Lower lobe of right lung (tissue), 2 donors: ENCODE data around the gene UGT3A2. TPM values are rescaled to one million over a fixed set of nuclear protein-coding genes. Genes with fewer than 3 reads are reported as not detected.

Experiments
- ATAC-seq, 2 donors: fragments of 200-7000 bp; cut with Tn5 transposase; one replicate each; pipeline ENCODE4 v1.9.1; 2020 to 2022; ENCODE audit warnings: mild to moderate bottlenecking in 2 of 2, moderate library complexity in 2 of 2
- DNase-seq: peaks from one replicate; pipeline ENCODE4 v3.0.0-alpha.2; 2020
- H3K27ac ChIP-seq: fragments of 200-600 bp; one replicate; pipeline ENCODE4 v1.8.0; 2022
- H3K27me3 ChIP-seq: fragments of 200-600 bp; one replicate; pipeline ENCODE4 v1.8.0; 2022; ENCODE audit warnings: low read depth
- H3K36me3 ChIP-seq: fragments of 200-600 bp; one replicate; pipeline ENCODE4 v1.8.0; 2022; ENCODE audit warnings: mild to moderate bottlenecking
- H3K4me1 ChIP-seq: fragments of 200-600 bp; one replicate; pipeline ENCODE4 v1.8.0; 2022
- H3K4me3 ChIP-seq: fragments of 200-600 bp; one replicate; pipeline ENCODE4 v1.8.0; 2022; ENCODE audit warnings: mild to moderate bottlenecking
- H3K9me3 ChIP-seq: fragments of 200-600 bp; one replicate; pipeline ENCODE4 v1.8.0; 2022
- CTCF ChIP-seq: fragments of 200-600 bp; IDR thresholded peaks from one replicate; pipeline ENCODE4 v1.8.0; 2022; ENCODE audit warnings: antibody characterized with exemption, mild to moderate bottlenecking
- intact Hi-C: fragments of 100-400 bp; cut with DNase I; formaldehyde crosslinking; loops from one replicate; pipeline ENCODE4 v1.11.0; 2022
- total RNA-seq: library from RNA; stranded (reverse); fragmentation: NEBNext Ultra II Directional; extraction: Animal tissue kit (Norgen Biotek cat#: 25700); gene quantifications from one replicate; pipeline ENCODE4 v1.2.1, GENCODE V29; 2021
- donor health status: DM: no; HTN: yes; CAD: no; lungs with severe emphysema.

UGT3A2 gene
- total RNA-seq, 1 donor from 2014 or later: not detected

GRCh38 chr5:36049949-36050348 is 16.7 kb downstream of the UGT3A2 start:
- H3K9me3 ChIP-seq: no peaks in the 10 kb centered on the region
- no peak overlapping the region for H3K4me3 ChIP-seq
- no peaks in the 10 kb centered on the region for H3K36me3 ChIP-seq
- H3K27me3 ChIP-seq: no peaks in the 10 kb centered on the region
- no peak for TF ChIP-seq CTCF
- H3K27ac ChIP-seq: no peak overlapping the region
- DNase-seq (no peak), ATAC-seq (no peak)
- no peaks in the 10 kb centered on the region for H3K4me1 ChIP-seq
- intact Hi-C loops: no loop called here

GRCh38 chr5:36047384-36048160 is 19.1 kb downstream of the UGT3A2 start:
- Histone ChIP-seq H3K4me3 (no peak overlapping the region), H3K4me1 (no peaks in the 10 kb centered on the region), H3K27me3 (no peaks in the 10 kb centered on the region), H3K9me3 (no peaks in the 10 kb centered on the region), H3K27ac (no peak overlapping the region), H3K36me3 (no peaks in the 10 kb centered on the region)
- intact Hi-C loops: no loop called here
- DNase-seq (no peak), ATAC-seq (no peak)
- no peak for TF ChIP-seq CTCF

- DNase-seq: no peak
- Histone ChIP-seq H3K4me1 (no peaks in the 10 kb centered on the region), H3K36me3 (no peaks in the 10 kb centered on the region), H3K4me3 (no peak overlapping the region), H3K27me3 (no peaks in the 10 kb centered on the region), H3K27ac (no peak overlapping the region), H3K9me3 (no peaks in the 10 kb centered on the region)
- TF ChIP-seq CTCF: no peak
- intact Hi-C loops: no loop called here
- ATAC-seq: no peak
Measured at GRCh38 chr5:36045895-36046294, 20.8 kb downstream of the UGT3A2 start.

GRCh38 chr5:36041537-36041845 is 25.2 kb downstream of the UGT3A2 start:
- ATAC-seq: no peak

GRCh38 chr5:36040651-36041536 is 25.8 kb downstream of the UGT3A2 start:
- Histone ChIP-seq H3K27ac (no peak overlapping the region), H3K27me3 (no peaks in the 10 kb centered on the region), H3K9me3 (no peaks in the 10 kb centered on the region), H3K36me3 (no peaks in the 10 kb centered on the region), H3K4me1 (peaks cover 6% of the 10 kb centered on the region), H3K4me3 (no peak overlapping the region)
- ATAC-seq (peak; percentile 73 to 89), DNase-seq (no peak)
- intact Hi-C loops: no loop called here
- no peak for TF ChIP-seq CTCF

More at GRCh38 chr5:36041537-36041845, 25.2 kb downstream of the UGT3A2 start:
- Histone ChIP-seq H3K27ac (no peak overlapping the region), H3K9me3 (no peaks in the 10 kb centered on the region), H3K4me3 (no peak overlapping the region), H3K4me1 (peaks cover 6% of the 10 kb centered on the region), H3K36me3 (no peaks in the 10 kb centered on the region), H3K27me3 (no peaks in the 10 kb centered on the region)
- TF ChIP-seq CTCF: no peak
- intact Hi-C loops: no loop called here
- no peak for DNase-seq
